ENCODE data around the gene TPI1. TPM values are rescaled to one million over a fixed set of nuclear protein-coding genes. Genes with fewer than 3 reads are reported as not detected.

Gene TPI1
- total RNA-seq, 4 donors from 2014 or later = 288 to 372 (median 355) TPM

GRCh38 chr12:6823182-6824084 is 43.9 kb upstream of the TPI1 start:
- H3K4me1 ChIP-seq = peaks cover 25 to 62% (median 56%) of the 10 kb centered on the region in 4 donors
- TF ChIP-seq POLR2A (IDR thresholded peaks at IDR 0.05; ENCODE audit: low read depth) (no peak), POLR2AphosphoS5 (IDR thresholded peaks at IDR 0.05) (no peak), CTCF (IDR thresholded peaks at IDR 0.05) (no peak), EP300 (IDR thresholded peaks at IDR 0.05) (no peak)
- no peak overlapping the region for H3K27ac ChIP-seq (replicated peaks in 1 of 4)
- 65% methylated on average over 7 of the region's 12 CpGs for WGBS
- H3K36me3 ChIP-seq = no peaks in the 10 kb centered on the region
- no peaks in the 10 kb centered on the region for H3K9me3 ChIP-seq
- intact Hi-C loops (cut with DNase I) = no loop called here
- DNase-seq (ENCODE audit: extremely low spot score) = no peak
- peaks cover 0 to 38% (median 5%) of the 10 kb centered on the region in 4 donors for H3K27me3 ChIP-seq
- H3K4me3 ChIP-seq = no peak overlapping the region

- no peaks in the 10 kb centered on the region for H3K9me3 ChIP-seq
- WGBS = 94% methylated on average over 36 of the region's 37 CpGs
- H3K27me3 ChIP-seq = peaks cover 0 to 38% (median 5%) of the 10 kb centered on the region in 4 donors
- H3K4me3 ChIP-seq = no peak overlapping the region
- no peak overlapping the region for H3K27ac ChIP-seq (replicated peaks in 1 of 4)
- DNase-seq (ENCODE audit: extremely low spot score) = no peak
- peaks cover 25 to 68% (median 61%) of the 10 kb centered on the region in 4 donors for H3K4me1 ChIP-seq
- TF ChIP-seq CTCF (IDR thresholded peaks at IDR 0.05) (no peak), POLR2A (IDR thresholded peaks at IDR 0.05; ENCODE audit: low read depth) (no peak), POLR2AphosphoS5 (IDR thresholded peaks at IDR 0.05) (no peak), EP300 (IDR thresholded peaks at IDR 0.05) (no peak)
- intact Hi-C loops (cut with DNase I) = no loop called here
- no peaks in the 10 kb centered on the region for H3K36me3 ChIP-seq
Measured at GRCh38 chr12:6824085-6824775, 43.1 kb upstream of the TPI1 start.

DNA sequence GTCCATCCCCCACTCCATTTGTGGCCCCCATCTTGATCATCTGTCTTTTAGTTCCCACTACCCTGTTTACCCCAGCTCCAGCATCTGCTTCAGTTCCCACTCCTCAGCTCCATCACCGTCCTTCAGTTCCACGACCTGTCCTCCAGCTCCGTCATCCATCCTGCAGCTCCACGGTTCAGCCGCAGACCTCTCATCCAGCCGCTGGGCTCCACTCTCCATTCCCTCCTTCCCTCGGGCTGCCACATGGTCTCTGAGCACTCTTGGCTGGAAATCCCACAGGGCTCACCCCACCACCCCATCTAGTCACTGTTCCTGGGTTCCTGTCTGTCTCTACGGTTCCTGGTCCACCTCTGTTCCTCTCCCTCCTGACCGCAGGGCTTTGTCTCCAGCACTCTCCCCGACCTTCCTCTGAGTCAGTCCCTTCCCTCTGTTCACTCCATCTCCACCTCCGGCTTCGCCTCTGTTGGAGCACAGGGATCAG is 42.4 kb upstream of the TPI1 start:
- Histone ChIP-seq H3K4me3 (peak overlapping the region; percentile 14 to 46 (median 26)), H3K27me3 (peaks cover 0 to 38% (median 5%) of the 10 kb centered on the region in 4 donors), H3K9me3 (no peaks in the 10 kb centered on the region), H3K36me3 (no peaks in the 10 kb centered on the region), H3K4me1 (peaks cover 30 to 75% (median 68%) of the 10 kb centered on the region in 4 donors), H3K27ac (replicated peaks in 1 of 4) (peak overlapping the region in 2 of 4 donors; percentile 20 to 21)
- intact Hi-C loops (cut with DNase I) = loop anchor here (5.0 kb wide), 2 partner anchors 73 to 208 kb away; partner anchors contain the start of gene MLF2
- 46% methylated on average over 12 of the region's 12 CpGs for WGBS
- TF ChIP-seq POLR2AphosphoS5 (IDR thresholded peaks at IDR 0.05) (no peak), CTCF (IDR thresholded peaks at IDR 0.05) (no peak), EP300 (IDR thresholded peaks at IDR 0.05) (no peak), POLR2A (IDR thresholded peaks at IDR 0.05; ENCODE audit: low read depth) (no peak)
- DNase-seq (ENCODE audit: extremely low spot score) = no peak

- WGBS = 14% methylated on average over 6 of the region's 19 CpGs
- Histone ChIP-seq H3K36me3 (peaks cover 0 to 5% (median 2%) of the 10 kb centered on the region in 4 donors), H3K9me3 (no peaks in the 10 kb centered on the region), H3K27me3 (peaks cover 0 to 38% (median 5%) of the 10 kb centered on the region in 4 donors), H3K4me3 (peak overlapping the region; percentile 14 to 46 (median 26)), H3K27ac (replicated peaks in 1 of 4) (peak overlapping the region in 2 of 4 donors; percentile 20 to 21), H3K4me1 (peaks cover 30 to 80% (median 74%) of the 10 kb centered on the region in 4 donors)
- peak; percentile 97 for DNase-seq (ENCODE audit: extremely low spot score)
- TF ChIP-seq POLR2AphosphoS5 (IDR thresholded peaks at IDR 0.05) = peak in 1 of 2 donors; percentile 58
- TF ChIP-seq EP300 (IDR thresholded peaks at IDR 0.05) = no peak
- no peak for TF ChIP-seq POLR2A (IDR thresholded peaks at IDR 0.05; ENCODE audit: low read depth)
- TF ChIP-seq CTCF (IDR thresholded peaks at IDR 0.05) = peak; percentile 84 to 95 (median 92)
- intact Hi-C loops (cut with DNase I) = loop anchor here (5.0 kb wide), 2 partner anchors 73 to 208 kb away; partner anchors contain the start of gene MLF2
Measured at GRCh38 chr12:6825398-6826124, 41.8 kb upstream of the TPI1 start.

Data from esophagus muscularis mucosa (tissue), 4 donors.